Hematopoietic multipotent progenitor cell (in vitro differentiated cells): ENCODE data around the gene VPS29. TPM values are rescaled to one million over a fixed set of nuclear protein-coding genes. Genes with fewer than 3 reads are reported as not detected.

Experiments used
- DNase-seq, 3 donors: peaks; one replicate each; pipeline ENCODE4 v3.0.0-alpha.2; 2011 to 2015; ENCODE audit warnings: low read depth in 2 of 3, low spot score in 2 of 3
- small RNA-seq: library from RNA; depleted of rRNA; stranded (forward); fragments of <200 nt; gene quantifications from one replicate; pipeline ENCODE3, GENCODE V24; 2012
- total RNA-seq: library from RNA; depleted of rRNA; stranded (reverse); fragments of >200 nt; gene quantifications from one replicate; pipeline ENCODE4 v1.2.3, GENCODE V29; 2012

Gene VPS29
- total RNA-seq, 1 donor, result 22.9 TPM

DNA sequence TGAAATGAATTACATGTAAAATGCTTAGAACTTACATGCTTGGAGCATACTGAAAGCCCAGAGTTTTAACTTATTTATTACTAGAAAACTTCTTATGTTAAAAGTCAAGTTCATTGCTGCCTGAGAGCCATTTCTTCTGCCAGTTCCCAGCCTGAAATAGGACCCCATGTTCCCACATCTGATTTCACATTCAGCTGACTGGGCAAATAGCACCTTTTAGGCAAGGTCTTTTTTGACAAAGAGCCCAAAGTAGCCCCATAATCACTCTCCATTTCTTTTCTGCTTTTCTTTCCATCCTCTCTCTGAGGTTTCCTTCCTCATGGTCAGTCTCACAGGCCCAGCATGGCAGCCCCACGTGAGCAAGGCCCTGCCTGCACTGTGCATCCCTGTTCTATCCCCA, 50.6 kb downstream of the VPS29 start:
- no peak for DNase-seq

DNA sequence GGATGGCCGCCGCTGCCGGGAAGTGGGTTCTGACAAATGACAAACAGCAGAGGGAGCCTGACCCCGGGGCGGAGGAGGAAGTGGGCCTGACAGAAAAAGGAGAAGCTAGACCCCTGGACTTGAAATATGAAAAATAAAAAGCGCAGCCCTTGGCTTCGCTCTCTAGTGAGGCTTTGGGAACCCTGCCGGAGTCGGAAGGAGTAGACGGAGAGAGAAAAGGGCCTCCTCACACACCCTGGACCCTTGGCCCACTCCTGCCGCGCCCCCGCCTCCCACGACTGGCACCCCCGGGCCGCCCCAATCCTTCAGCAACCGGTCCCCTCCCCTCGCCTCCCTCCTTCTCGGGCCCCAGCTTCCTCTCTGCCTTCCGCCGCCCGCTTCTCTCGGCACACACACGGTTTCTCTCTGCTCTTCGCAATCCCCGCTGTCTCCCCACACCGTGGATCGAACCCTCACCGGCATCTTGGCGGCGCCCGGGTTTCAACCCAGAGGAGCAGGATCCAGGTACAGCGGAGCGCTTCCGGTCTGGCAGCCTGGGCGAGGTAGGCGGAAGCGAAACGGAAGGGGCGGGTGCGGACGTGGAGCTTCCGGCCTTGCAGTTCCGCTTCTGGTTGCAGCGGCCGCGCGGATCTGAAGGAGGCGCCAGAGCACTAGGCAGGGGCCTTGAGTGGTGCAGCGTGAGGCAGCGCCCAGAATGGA, 52.0 kb downstream of the VPS29 start, which contains the start of gene ARPC3:
Gene ARPC3 (minus strand): TSS at position 539 of the 699 bp plus-strand sequence. CDS start 77 bp downstream, at position 462.
- peak; percentile 83 to 97 (median 96) for DNase-seq

DNA sequence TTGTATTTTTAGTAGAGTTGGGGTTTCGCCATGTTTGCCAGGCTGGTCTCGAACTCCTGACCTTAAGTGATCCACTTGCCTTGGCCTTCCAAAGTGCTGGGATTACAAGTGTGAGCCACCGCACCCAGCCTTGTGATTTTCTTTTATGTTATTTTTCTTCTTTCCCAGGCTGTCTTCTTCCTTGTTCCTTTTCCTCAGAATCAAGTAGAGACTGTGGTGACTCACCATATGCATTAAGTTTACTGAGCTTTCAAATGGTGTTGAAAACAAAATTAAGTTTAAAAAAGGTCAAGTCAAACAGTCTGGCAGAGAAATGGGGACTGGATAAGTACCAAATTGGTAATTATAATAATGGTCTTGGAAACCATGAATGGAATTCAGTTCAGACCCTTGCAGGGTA, 57.5 kb downstream of the VPS29 start:
- no peak for DNase-seq

Small RNA genes within 50 kb of the gene (small RNA-seq; reads per million reads assigned to genes)
- not detected for gene RF00278

Other genes starting within 250 kb of the VPS29 start
- 87.3 TPM for gene ATP2A2, start 220.9 kb downstream of the VPS29 start, total RNA-seq
- 37.2 TPM for gene ANAPC7, start 98.4 kb downstream of the VPS29 start, total RNA-seq
- gene ARPC3, start 51.8 kb downstream of the VPS29 start, total RNA-seq, result 141 TPM
- 11.3 TPM for gene GPN3, start 33.9 kb downstream of the VPS29 start, total RNA-seq
- 39.9 TPM for gene FAM216A, start 33.3 kb downstream of the VPS29 start, total RNA-seq
- 0.54 TPM for gene RAD9B, start 220 bp upstream of the VPS29 start, total RNA-seq
- 15.9 TPM for gene PPTC7, start 81.2 kb upstream of the VPS29 start, total RNA-seq
- 14.0 TPM for gene TCTN1, start 112.0 kb upstream of the VPS29 start, total RNA-seq
- gene HVCN1, start 187.0 kb upstream of the VPS29 start, total RNA-seq, result 8.6 TPM
- 45.8 TPM for gene PPP1CC, start 240.8 kb upstream of the VPS29 start, total RNA-seq